ENCODE measurements around the gene DDX59.

The DDX59 gene

GRCh38 chr1:200627575-200628222, 42.0 kb downstream of the DDX59 start:
- POLR2A ChIA-PET, result no interaction called here
- CTCF ChIA-PET, result no interaction called here

GRCh38 chr1:200626853-200627534, 42.7 kb downstream of the DDX59 start:
- POLR2A ChIA-PET, result no interaction called here
- no peak for DNase-seq (ENCODE audit: extremely low spot score)
- TF ChIP-seq TARDBP (IDR thresholded peaks at IDR 0.05), result no peak
- no peak for TF ChIP-seq ARNT (IDR thresholded peaks at IDR 0.05)
- no peak for TF ChIP-seq FOXA1 (IDR thresholded peaks at IDR 0.05)
- no peak for TF ChIP-seq NFRKB (IDR thresholded peaks at IDR 0.05)
- CTCF ChIA-PET, result no interaction called here

More at GRCh38 chr1:200627575-200628222, 42.0 kb downstream of the DDX59 start:
- DNase-seq (ENCODE audit: extremely low spot score), result no peak
- no peak for TF ChIP-seq SP1 (IDR thresholded peaks at IDR 0.05)
- TF ChIP-seq SUZ12 (IDR thresholded peaks at IDR 0.05), result no peak
- no peak for TF ChIP-seq FOXA1 (IDR thresholded peaks at IDR 0.05)

- DNase-seq (ENCODE audit: extremely low spot score), result no peak
- TF ChIP-seq L3MBTL2 (conservative IDR thresholded peaks at IDR 0.05) (no peak), ZNF384 (IDR thresholded peaks at IDR 0.05) (peak; percentile 54)
- ChIA-PET POLR2A (no interaction called here), CTCF (interaction anchor here (0.6 kb wide), 1 partner anchor 218 kb away, joined by 4 read pairs; no protein-coding TSS in a partner anchor)
Measured at GRCh38 chr1:200625381-200625824, 44.3 kb downstream of the DDX59 start.

DNA sequence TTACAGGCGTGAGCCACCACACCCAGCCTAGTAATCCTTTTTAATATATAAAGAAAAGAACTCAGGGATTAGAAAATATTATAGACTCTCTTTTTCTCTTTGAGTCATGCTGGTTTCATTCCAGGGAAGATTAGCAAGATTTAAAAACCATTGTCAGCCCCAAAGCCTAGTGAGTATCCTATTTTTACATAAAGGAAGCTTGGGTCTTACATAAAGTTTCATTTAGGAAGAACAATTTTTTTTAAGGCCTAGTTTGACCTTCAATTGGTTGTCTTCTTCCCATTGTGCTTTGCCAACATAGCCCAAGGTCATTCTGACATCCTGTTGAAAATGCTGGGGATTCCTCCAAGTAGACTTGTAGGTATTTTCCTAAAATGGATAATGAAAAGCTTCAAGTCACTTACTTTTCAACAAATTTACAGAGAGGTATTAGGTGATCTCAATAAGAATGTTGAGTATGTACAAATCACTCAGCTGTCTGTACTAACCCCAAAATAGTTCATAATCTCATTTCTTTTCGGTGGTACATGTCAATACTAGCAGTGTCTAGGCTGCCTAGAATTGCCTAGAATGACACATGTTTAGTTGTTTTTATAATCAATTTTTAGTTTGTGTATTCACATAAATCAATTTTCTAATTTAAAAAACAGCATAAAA, 44.9 kb downstream of the DDX59 start:
- TF ChIP-seq PKNOX1 (IDR thresholded peaks at IDR 0.05), result no peak
- no peak for TF ChIP-seq ELF4 (IDR thresholded peaks at IDR 0.05)
- TF ChIP-seq FOXM1 (IDR thresholded peaks at IDR 0.05; ENCODE audit: borderline replicate concordance), result no peak
- no peak for TF ChIP-seq ZNF384 (IDR thresholded peaks at IDR 0.05)
- no peak for TF ChIP-seq SUZ12 (IDR thresholded peaks at IDR 0.05)
- TF ChIP-seq FOXA1 (IDR thresholded peaks at IDR 0.05), result no peak
- no peak for TF ChIP-seq ARNT (IDR thresholded peaks at IDR 0.05)
- TF ChIP-seq TARDBP (IDR thresholded peaks at IDR 0.05), result no peak
- TF ChIP-seq HDGF (IDR thresholded peaks at IDR 0.05; ENCODE audit: borderline replicate concordance), result no peak
- no peak for TF ChIP-seq BHLHE40 (IDR thresholded peaks at IDR 0.05; ENCODE audit: borderline replicate concordance)
- TF ChIP-seq CTBP1 (IDR thresholded peaks at IDR 0.05; ENCODE audit: borderline replicate concordance), result no peak
- no peak for TF ChIP-seq FOXK2 (IDR thresholded peaks at IDR 0.05)
- no peak for TF ChIP-seq L3MBTL2 (conservative IDR thresholded peaks at IDR 0.05)
- TF ChIP-seq NFRKB (IDR thresholded peaks at IDR 0.05), result no peak
- TF ChIP-seq SP1 (IDR thresholded peaks at IDR 0.05), result no peak
- no peak for TF ChIP-seq LEF1 (IDR thresholded peaks at IDR 0.05; ENCODE audit: borderline replicate concordance)
- POLR2A ChIA-PET, result no interaction called here
- CTCF ChIA-PET, result no interaction called here
- DNase-seq (ENCODE audit: extremely low spot score), result no peak

- POLR2A ChIA-PET, result interaction anchor here (2.4 kb wide), 1 partner anchor 49 kb away, joined by 8 read pairs; the partner anchor contains the start of gene DDX59
- peak; percentile 98 for DNase-seq (ENCODE audit: extremely low spot score)
- CTCF ChIA-PET, result no interaction called here
- TF ChIP-seq SP1 (IDR thresholded peaks at IDR 0.05), result no peak
- no peak for TF ChIP-seq TARDBP (IDR thresholded peaks at IDR 0.05)
- TF ChIP-seq ARNT (IDR thresholded peaks at IDR 0.05), result no peak
- TF ChIP-seq PKNOX1 (IDR thresholded peaks at IDR 0.05), result peak; percentile 66
- TF ChIP-seq FOXM1 (IDR thresholded peaks at IDR 0.05; ENCODE audit: borderline replicate concordance), result peak; percentile 86
- TF ChIP-seq ELF4 (IDR thresholded peaks at IDR 0.05), result peak; percentile 90
- peak; percentile 67; the same call in 1 of the 2 replicates for TF ChIP-seq L3MBTL2 (conservative IDR thresholded peaks at IDR 0.05)
- TF ChIP-seq FOXK2 (IDR thresholded peaks at IDR 0.05), result no peak
- TF ChIP-seq HDGF (IDR thresholded peaks at IDR 0.05; ENCODE audit: borderline replicate concordance), result no peak
Measured at GRCh38 chr1:200620273-200621131, 49.2 kb downstream of the DDX59 start, which contains the start of gene KIF14. Gene KIF14 (minus strand): TSS chr1:200620751. CDS start chr1:200618723, 2,028 bp downstream.

- POLR2A ChIA-PET, result interaction anchor here (2.4 kb wide), 1 partner anchor 50 kb away, joined by 8 read pairs; the partner anchor contains the start of gene DDX59
- CTCF ChIA-PET, result no interaction called here
- no peak for TF ChIP-seq SP1 (IDR thresholded peaks at IDR 0.05)
- TF ChIP-seq ELF4 (IDR thresholded peaks at IDR 0.05), result no peak
- TF ChIP-seq FOXM1 (IDR thresholded peaks at IDR 0.05; ENCODE audit: borderline replicate concordance), result no peak
- no peak for DNase-seq (ENCODE audit: extremely low spot score)
Measured at GRCh38 chr1:200619894-200620272, 49.8 kb downstream of the DDX59 start.
